ENCODE measurements around the gene NTRK2.

- no peak for TF ChIP-seq POLR2A (IDR thresholded peaks at IDR 0.05)
- TF ChIP-seq, protein P1, sequence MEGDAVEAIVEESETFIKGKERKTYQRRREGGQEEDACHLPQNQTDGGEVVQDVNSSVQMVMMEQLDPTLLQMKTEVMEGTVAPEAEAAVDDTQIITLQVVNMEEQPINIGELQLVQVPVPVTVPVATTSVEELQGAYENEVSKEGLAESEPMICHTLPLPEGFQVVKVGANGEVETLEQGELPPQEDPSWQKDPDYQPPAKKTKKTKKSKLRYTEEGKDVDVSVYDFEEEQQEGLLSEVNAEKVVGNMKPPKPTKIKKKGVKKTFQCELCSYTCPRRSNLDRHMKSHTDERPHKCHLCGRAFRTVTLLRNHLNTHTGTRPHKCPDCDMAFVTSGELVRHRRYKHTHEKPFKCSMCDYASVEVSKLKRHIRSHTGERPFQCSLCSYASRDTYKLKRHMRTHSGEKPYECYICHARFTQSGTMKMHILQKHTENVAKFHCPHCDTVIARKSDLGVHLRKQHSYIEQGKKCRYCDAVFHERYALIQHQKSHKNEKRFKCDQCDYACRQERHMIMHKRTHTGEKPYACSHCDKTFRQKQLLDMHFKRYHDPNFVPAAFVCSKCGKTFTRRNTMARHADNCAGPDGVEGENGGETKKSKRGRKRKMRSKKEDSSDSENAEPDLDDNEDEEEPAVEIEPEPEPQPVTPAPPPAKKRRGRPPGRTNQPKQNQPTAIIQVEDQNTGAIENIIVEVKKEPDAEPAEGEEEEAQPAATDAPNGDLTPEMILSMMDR (IDR thresholded peaks at IDR 0.05) = no peak
Measured at GRCh38 chr9:84990850-84991513, 321.5 kb downstream of the NTRK2 start.
